ENCODE data around the gene ZNF512B. TPM values are rescaled to one million over a fixed set of nuclear protein-coding genes. Genes with fewer than 3 reads are reported as not detected.

ZNF512B gene
- total and polyA plus RNA-seq, 5 experiments from 2014 or later, result 0.57 to 19.4 (median 1.5) TPM

GRCh38 chr20:63953764-63954429 is 15.8 kb downstream of the ZNF512B start:
- Mint-ChIP-seq H3K27ac (peak overlapping the region; percentile 62 to 94 (median 80)), H3K36me3 (peaks cover 0 to 2% (median 0%) of the 10 kb centered on the region in 3 donors), H3K9me3 (no peaks in the 10 kb centered on the region), H3K4me1 (peaks cover 18 to 58% (median 38%) of the 10 kb centered on the region in 4 donors), H3K4me3 (peak overlapping the region; percentile 76 to 86 (median 80)), H3K27me3 (no peaks in the 10 kb centered on the region)
- ATAC-seq (no peak), DNase-seq (no peak)
- POLR2A ChIA-PET, result no interaction called here

- Mint-ChIP-seq H3K4me1 (peaks cover 23 to 64% (median 48%) of the 10 kb centered on the region in 4 donors), H3K27ac (peak overlapping the region in 4 of 10 donors; percentile 39 to 83 (median 74)), H3K9me3 (no peaks in the 10 kb centered on the region), H3K4me3 (peak overlapping the region in 2 of 10 donors; percentile 4 to 20), H3K36me3 (peaks cover 0 to 2% (median 0%) of the 10 kb centered on the region in 3 donors), H3K27me3 (no peaks in the 10 kb centered on the region)
- ATAC-seq (no peak), DNase-seq (no peak)
- POLR2A ChIA-PET, result interaction anchor here (0.7 kb wide), 1 partner anchor 13 kb away, joined by 3 read pairs; no protein-coding TSS in a partner anchor
Observed at GRCh38 chr20:63952769-63953168, 17.0 kb downstream of the ZNF512B start.

- Mint-ChIP-seq H3K9me3 (no peaks in the 10 kb centered on the region), H3K4me1 (peaks cover 27 to 65% (median 50%) of the 10 kb centered on the region in 4 donors), H3K27me3 (no peaks in the 10 kb centered on the region), H3K36me3 (peaks cover 0 to 2% (median 0%) of the 10 kb centered on the region in 3 donors), H3K27ac (peak overlapping the region in 1 of 10 donors; percentile 19), H3K4me3 (no peak overlapping the region)
- POLR2A ChIA-PET, result interaction anchor here (0.7 to 1.7 kb wide), 2 partner anchors 10 to 12 kb away, joined by 3 to 7 read pairs; no protein-coding TSS in a partner anchor
- DNase-seq (no peak), ATAC-seq (no peak)
Observed at GRCh38 chr20:63952210-63952535, 17.6 kb downstream of the ZNF512B start.

- Mint-ChIP-seq H3K36me3 (peaks cover 0 to 2% (median 0%) of the 10 kb centered on the region in 3 donors), H3K27ac (peak overlapping the region in 4 of 10 donors; percentile 17 to 65 (median 54)), H3K9me3 (no peaks in the 10 kb centered on the region), H3K4me3 (peak overlapping the region in 1 of 10 donors; percentile 41), H3K4me1 (peaks cover 28 to 68% (median 53%) of the 10 kb centered on the region in 4 donors), H3K27me3 (no peaks in the 10 kb centered on the region)
- ATAC-seq, result no peak
- DNase-seq, result no peak
- POLR2A ChIA-PET, result interaction anchor here (1.3 to 1.7 kb wide), 2 partner anchors 10 to 50 kb away, joined by 6 to 7 read pairs; no protein-coding TSS in a partner anchor
Observed at GRCh38 chr20:63951398-63952209, 18.1 kb downstream of the ZNF512B start.

GRCh38 chr20:63950701-63951397 is 18.9 kb downstream of the ZNF512B start:
- POLR2A ChIA-PET, result interaction anchor here (1.3 to 1.7 kb wide), 2 partner anchors 9 to 49 kb away, joined by 6 to 7 read pairs; no protein-coding TSS in a partner anchor

GRCh38 chr20:63947638-63948456 is 21.9 kb downstream of the ZNF512B start:
- H3K27me3 Mint-ChIP-seq, result no peaks in the 10 kb centered on the region
- peak in 7 of 10 donors; percentile 29 to 63 (median 49) for DNase-seq
- H3K27ac Mint-ChIP-seq, result peak overlapping the region; percentile 94 to 99 (median 98)
- H3K36me3 Mint-ChIP-seq, result peaks cover 0 to 10% (median 0%) of the 10 kb centered on the region in 3 donors
- H3K4me1 Mint-ChIP-seq, result peaks cover 23 to 59% (median 37%) of the 10 kb centered on the region in 4 donors
- POLR2A ChIA-PET, result no interaction called here
- H3K4me3 Mint-ChIP-seq, result peak overlapping the region; percentile 81 to 95 (median 92)
- ATAC-seq, result peak; percentile 38 to 41
- H3K9me3 Mint-ChIP-seq, result no peaks in the 10 kb centered on the region

More at GRCh38 chr20:63950701-63951397, 18.9 kb downstream of the ZNF512B start:
- peak overlapping the region in 4 of 10 donors; percentile 17 to 99 (median 58) for H3K27ac Mint-ChIP-seq
- H3K4me3 Mint-ChIP-seq, result no peak overlapping the region
- no peaks in the 10 kb centered on the region for H3K27me3 Mint-ChIP-seq
- H3K4me1 Mint-ChIP-seq, result peaks cover 28 to 66% (median 52%) of the 10 kb centered on the region in 4 donors
- H3K9me3 Mint-ChIP-seq, result no peaks in the 10 kb centered on the region
- peaks cover 0 to 3% (median 0%) of the 10 kb centered on the region in 3 donors for H3K36me3 Mint-ChIP-seq
- DNase-seq (no peak), ATAC-seq (no peak)

GRCh38 chr20:63946986-63947637 is 22.6 kb downstream of the ZNF512B start:
- Mint-ChIP-seq H3K4me3 (peak overlapping the region; percentile 70 to 95 (median 90)), H3K27me3 (no peaks in the 10 kb centered on the region), H3K27ac (peak overlapping the region; percentile 14 to 99 (median 92)), H3K4me1 (peaks cover 25 to 60% (median 39%) of the 10 kb centered on the region in 4 donors), H3K9me3 (peaks cover 0 to 2% (median 0%) of the 10 kb centered on the region in 9 donors), H3K36me3 (peaks cover 0 to 13% (median 0%) of the 10 kb centered on the region in 3 donors)
- DNase-seq, result peak in 1 of 10 donors; percentile 50
- ATAC-seq, result no peak
- POLR2A ChIA-PET, result interaction anchor here (0.7 kb wide), 1 partner anchor 45 kb away, joined by 4 read pairs; no protein-coding TSS in a partner anchor

- POLR2A ChIA-PET, result interaction anchor here (0.7 kb wide), 1 partner anchor 44 kb away, joined by 4 read pairs; no protein-coding TSS in a partner anchor
- Mint-ChIP-seq H3K36me3 (peaks cover 0 to 13% (median 0%) of the 10 kb centered on the region in 3 donors), H3K27me3 (no peaks in the 10 kb centered on the region), H3K4me3 (peak overlapping the region in 5 of 10 donors; percentile 4 to 95 (median 68)), H3K27ac (peak overlapping the region in 5 of 10 donors; percentile 17 to 99 (median 43)), H3K4me1 (peaks cover 28 to 64% (median 45%) of the 10 kb centered on the region in 4 donors), H3K9me3 (peaks cover 0 to 2% (median 0%) of the 10 kb centered on the region in 9 donors)
- peak in 1 of 10 donors; percentile 60 for DNase-seq
- no peak for ATAC-seq
Observed at GRCh38 chr20:63945921-63946920, 23.5 kb downstream of the ZNF512B start.

- H3K36me3 Mint-ChIP-seq, result peaks cover 0 to 14% (median 0%) of the 10 kb centered on the region in 3 donors
- no peaks in the 10 kb centered on the region for H3K27me3 Mint-ChIP-seq
- DNase-seq (peak in 1 of 10 donors; percentile 41), ATAC-seq (no peak)
- peak overlapping the region in 6 of 10 donors; percentile 15 to 67 (median 54) for H3K27ac Mint-ChIP-seq
- H3K4me3 Mint-ChIP-seq, result peak overlapping the region in 2 of 10 donors; percentile 6 to 7
- POLR2A ChIA-PET, result no interaction called here
- peaks cover 32 to 68% (median 50%) of the 10 kb centered on the region in 4 donors for H3K4me1 Mint-ChIP-seq
- peaks cover 0 to 2% (median 0%) of the 10 kb centered on the region in 9 donors for H3K9me3 Mint-ChIP-seq
Observed at GRCh38 chr20:63945031-63945658, 24.6 kb downstream of the ZNF512B start.

Data from naive thymus-derived CD8-positive, alpha-beta T cell (primary cell).